ENCODE measurements around the gene CRYZL1.

CRYZL1 gene

DNA sequence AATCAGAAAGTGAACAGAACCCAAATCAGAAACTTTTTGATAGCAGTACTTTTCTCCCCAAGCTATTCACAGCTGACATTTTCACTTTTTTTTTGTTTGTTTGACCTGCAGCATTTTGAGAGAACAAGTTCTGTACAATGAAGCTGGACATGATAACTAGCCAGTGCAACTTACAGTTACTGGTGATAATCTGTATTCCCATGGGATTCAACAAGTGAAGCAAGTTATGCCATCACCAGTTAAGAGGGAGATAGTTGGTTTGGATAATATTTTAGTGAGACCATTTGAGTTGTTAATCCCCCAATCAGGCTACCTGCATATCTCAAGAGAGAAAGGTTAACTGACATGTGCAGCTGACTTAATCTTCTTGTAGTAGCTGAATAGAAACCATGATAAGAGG lies 80.6 kb downstream of the CRYZL1 start:
- DNase-seq (ENCODE audit: low spot score) = no peak

DNA sequence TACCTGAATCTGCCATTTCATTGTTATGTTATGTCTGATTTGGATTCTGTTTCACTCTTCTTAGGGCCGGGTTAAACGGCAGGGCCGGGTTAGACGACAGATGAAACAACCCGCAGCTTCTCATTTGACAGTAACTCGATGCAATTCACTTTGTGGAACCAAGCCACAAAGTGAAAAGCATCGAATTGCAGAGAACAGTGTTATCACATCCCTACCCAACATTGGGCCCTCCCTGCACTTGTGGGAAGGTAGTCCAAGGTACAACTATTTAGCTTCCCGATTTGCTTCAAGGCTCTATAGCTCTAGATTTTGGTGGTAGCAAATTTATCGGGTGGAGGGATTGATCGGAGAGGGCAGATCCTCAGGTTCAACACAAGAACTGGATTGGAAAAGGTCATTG lies 81.7 kb downstream of the CRYZL1 start:
- DNase-seq (ENCODE audit: low spot score) = no peak

DNA sequence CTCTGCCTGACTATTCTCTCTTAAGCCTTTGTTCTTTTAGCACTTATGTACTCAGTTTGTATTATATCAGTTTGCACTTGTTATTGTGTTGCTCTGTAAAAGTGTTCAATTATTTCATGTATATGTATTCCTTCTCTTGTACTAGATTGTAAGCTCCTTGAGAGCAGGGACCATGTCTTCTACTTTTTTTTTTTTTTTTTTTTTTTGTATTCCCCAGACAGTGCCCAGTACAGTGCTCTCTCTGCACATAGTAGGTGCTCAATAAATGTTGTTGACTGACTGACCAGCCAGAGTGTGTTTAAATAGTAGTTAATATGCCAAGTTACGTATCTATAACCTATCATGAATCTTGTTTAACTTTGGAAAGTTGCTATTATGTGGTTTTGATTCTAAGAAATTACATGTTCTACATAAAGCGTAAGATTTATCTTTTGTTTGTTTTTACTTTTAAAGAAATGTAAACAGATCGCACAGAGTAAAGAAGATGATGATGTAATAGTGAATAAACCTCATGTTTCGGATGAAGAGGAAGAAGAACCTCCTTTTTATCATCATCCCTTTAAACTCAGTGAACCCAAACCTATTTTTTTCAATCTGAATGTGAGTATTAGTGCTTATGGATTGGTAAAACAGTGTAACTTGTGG lies 82.6 kb downstream of the CRYZL1 start:
- DNase-seq (ENCODE audit: low spot score) = no peak

DNA sequence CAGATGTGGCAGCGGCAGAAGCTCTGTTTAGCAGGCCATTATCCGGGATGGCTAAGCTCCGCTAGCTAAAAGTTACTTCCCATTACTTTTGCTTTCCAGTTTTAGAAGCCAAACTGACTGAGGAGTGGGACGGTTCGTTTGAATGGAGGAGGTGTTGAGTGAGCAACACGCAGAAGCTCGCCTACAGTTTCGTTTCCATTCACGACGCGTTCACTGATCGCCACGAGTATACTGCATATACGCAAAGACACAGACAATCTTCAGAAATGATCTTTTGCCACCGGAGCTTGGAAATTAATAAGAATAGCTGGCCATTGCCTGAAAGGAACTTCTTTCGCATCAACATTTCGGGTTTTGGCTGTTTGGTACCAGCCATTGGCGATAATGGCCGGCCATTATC lies 84.1 kb downstream of the CRYZL1 start:
- DNase-seq (ENCODE audit: low spot score) = no peak

DNA sequence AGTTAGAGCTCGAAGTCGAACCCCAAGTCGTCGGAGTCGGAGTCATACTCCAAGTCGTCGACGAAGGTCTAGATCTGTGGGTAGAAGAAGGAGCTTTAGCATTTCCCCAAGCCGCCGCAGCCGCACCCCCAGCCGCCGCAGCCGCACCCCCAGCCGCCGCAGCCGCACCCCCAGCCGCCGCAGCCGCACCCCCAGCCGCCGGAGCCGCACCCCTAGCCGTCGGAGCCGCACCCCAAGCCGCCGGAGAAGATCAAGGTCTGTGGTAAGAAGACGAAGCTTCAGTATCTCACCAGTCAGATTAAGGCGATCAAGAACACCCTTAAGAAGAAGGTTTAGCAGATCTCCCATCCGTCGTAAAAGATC lies 86.6 kb downstream of the CRYZL1 start:
- no peak for DNase-seq (ENCODE audit: low spot score)

DNA sequence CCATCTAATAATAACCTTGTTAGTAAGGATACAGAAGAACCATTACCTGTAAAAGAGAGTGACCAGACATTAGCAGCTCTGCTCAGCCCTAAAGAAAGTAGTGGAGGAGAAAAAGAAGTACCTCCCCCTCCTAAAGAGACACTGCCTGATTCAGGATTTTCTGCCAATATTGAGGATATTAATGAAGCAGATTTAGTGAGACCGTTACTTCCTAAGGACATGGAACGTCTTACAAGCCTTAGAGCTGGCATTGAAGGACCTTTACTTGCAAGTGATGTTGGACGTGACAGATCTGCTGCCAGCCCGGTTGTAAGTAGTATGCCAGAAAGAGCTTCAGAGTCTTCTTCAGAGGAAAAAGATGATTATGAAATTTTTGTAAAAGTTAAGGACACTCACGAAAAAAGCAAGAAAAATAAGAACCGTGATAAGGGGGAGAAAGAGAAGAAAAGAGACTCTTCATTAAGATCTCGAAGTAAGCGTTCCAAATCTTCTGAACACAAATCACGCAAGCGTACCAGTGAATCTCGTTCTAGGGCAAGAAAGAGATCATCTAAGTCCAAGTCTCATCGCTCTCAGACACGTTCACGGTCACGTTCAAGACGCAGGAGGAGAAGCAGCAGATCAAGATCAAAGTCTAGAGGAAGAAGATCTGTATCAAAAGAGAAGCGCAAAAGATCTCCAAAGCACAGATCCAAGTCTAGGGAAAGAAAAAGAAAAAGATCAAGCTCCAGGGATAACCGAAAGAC lies 87.1 kb downstream of the CRYZL1 start:
- no peak for DNase-seq (ENCODE audit: low spot score)

DNA sequence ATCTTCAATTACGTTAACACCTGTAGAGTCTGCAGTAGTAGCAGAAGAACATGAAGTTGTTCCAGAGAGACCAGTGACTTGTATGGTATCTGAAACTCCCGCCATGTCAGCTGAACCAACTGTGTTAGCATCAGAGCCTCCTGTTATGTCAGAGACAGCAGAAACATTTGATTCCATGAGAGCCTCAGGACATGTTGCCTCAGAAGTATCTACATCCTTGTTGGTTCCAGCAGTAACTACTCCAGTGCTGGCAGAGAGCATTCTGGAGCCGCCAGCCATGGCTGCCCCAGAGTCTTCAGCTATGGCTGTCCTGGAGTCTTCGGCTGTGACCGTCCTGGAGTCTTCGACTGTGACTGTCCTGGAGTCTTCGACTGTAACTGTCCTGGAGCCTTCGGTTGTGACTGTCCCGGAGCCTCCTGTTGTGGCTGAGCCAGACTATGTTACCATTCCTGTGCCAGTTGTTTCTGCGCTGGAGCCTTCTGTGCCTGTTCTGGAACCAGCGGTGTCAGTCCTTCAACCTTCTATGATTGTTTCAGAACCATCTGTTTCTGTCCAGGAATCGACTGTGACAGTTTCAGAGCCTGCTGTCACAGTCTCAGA lies 88.4 kb downstream of the CRYZL1 start:
- no peak for DNase-seq (ENCODE audit: low spot score)

DNA sequence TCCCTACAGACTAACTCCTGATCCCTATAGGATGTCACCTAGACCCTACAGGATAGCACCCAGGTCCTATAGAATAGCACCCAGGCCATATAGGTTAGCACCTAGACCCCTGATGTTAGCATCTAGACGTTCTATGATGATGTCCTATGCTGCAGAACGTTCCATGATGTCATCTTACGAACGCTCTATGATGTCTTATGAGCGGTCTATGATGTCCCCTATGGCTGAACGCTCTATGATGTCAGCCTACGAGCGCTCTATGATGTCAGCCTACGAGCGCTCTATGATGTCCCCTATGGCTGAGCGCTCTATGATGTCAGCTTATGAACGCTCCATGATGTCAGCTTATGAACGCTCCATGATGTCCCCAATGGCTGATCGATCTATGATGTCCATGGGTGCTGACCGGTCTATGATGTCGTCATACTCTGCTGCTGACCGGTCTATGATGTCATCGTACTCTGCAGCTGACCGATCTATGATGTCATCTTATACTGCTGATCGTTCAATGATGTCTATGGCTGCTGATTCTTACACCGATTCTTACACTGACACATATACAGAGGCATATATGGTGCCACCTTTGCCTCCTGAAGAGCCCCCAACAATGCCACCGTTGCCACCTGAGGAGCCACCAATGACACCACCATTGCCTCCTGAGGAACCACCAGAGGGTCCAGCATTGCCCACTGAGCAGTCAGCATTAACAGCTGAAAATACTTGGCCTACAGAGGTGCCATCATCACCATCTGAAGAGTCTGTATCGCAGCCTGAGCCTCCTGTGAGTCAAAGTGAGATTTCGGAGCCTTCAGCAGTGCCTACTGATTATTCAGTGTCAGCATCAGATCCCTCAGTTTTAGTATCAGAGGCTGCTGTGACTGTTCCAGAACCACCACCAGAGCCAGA lies 89.2 kb downstream of the CRYZL1 start:
- no peak for DNase-seq (ENCODE audit: low spot score)

DNA sequence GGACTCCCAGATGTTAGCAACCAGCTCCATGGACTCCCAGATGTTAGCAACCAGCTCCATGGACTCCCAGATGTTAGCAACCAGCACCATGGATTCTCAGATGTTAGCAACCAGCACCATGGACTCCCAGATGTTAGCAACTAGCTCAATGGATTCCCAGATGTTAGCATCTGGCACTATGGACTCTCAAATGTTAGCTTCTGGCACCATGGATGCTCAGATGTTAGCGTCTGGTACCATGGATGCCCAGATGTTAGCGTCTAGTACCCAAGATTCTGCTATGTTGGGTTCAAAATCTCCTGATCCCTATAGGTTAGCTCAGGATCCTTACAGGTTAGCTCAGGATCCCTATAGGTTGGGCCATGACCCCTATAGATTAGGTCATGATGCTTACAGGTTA lies 89.9 kb downstream of the CRYZL1 start:
- DNase-seq (ENCODE audit: low spot score) = no peak

DNA sequence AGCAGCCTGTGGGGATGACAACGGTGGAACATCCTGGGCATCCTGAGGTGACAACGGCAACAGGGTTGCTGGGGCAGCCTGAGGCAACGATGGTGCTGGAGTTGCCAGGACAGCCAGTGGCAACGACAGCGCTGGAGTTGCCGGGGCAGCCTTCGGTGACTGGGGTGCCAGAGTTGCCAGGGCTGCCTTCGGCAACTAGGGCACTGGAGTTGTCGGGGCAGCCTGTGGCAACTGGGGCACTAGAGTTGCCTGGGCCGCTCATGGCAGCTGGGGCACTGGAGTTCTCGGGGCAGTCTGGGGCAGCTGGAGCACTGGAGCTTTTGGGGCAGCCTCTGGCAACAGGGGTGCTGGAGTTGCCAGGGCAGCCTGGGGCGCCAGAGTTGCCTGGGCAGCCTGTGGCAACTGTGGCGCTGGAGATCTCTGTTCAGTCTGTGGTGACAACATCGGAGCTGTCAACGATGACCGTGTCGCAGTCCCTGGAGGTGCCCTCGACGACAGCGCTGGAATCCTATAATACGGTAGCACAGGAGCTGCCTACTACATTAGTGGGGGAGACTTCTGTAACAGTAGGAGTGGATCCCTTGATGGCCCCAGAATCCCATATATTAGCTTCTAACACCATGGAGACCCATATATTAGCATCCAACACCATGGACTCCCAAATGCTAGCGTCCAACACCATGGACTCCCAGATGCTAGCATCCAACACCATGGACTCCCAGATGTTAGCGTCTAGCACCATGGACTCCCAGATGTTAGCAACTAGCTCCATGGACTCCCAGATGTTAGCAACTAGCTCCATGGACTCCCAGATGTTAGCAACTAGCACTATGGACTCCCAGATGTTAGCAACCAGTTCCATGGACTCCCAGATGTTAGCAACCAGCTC lies 90.5 kb downstream of the CRYZL1 start:
- DNase-seq (ENCODE audit: low spot score) = no peak

DNA sequence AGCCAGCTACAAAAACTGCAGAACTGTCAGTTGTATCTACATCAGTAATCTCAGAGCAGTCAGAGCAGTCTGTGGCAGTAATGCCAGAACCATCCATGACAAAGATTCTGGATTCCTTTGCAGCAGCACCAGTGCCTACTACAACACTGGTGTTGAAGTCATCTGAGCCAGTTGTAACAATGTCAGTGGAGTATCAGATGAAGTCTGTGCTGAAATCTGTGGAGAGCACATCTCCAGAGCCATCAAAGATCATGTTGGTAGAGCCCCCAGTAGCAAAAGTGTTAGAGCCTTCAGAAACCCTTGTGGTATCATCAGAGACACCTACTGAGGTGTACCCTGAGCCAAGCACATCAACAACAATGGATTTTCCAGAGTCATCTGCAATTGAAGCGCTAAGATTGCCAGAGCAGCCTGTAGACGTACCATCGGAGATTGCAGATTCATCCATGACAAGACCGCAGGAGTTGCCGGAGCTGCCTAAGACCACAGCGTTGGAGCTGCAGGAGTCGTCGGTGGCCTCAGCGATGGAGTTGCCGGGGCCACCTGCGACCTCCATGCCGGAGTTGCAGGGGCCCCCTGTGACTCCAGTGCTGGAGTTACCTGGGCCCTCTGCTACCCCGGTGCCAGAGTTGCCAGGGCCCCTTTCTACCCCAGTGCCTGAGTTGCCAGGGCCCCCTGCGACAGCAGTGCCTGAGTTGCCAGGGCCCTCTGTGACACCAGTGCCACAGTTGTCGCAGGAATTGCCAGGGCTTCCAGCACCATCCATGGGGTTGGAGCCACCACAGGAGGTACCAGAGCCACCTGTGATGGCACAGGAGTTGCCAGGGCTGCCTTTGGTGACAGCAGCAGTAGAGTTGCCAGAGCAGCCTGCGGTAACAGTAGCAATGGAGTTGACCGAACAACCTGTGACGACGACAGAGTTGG lies 91.4 kb downstream of the CRYZL1 start:
- no peak for DNase-seq (ENCODE audit: low spot score)

DNA sequence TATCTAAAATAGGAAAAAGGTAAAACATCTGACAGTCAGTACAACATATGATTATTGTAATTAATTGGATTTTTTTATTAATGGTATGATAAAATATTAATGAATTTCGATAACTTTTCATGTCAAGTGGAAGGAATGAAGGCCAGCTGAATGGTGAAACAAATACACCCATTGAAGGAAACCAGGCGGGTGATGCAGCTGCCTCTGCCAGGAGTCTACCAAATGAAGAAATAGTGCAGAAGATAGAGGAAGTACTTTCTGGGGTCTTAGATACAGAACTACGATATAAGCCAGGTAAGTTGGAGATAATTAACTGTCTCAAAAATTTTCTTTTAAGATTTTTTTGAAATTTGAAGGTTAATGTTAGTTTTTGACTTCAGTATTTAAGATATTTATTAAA lies 95.5 kb downstream of the CRYZL1 start:
- peak; percentile 14 for DNase-seq (ENCODE audit: low spot score)

DNA sequence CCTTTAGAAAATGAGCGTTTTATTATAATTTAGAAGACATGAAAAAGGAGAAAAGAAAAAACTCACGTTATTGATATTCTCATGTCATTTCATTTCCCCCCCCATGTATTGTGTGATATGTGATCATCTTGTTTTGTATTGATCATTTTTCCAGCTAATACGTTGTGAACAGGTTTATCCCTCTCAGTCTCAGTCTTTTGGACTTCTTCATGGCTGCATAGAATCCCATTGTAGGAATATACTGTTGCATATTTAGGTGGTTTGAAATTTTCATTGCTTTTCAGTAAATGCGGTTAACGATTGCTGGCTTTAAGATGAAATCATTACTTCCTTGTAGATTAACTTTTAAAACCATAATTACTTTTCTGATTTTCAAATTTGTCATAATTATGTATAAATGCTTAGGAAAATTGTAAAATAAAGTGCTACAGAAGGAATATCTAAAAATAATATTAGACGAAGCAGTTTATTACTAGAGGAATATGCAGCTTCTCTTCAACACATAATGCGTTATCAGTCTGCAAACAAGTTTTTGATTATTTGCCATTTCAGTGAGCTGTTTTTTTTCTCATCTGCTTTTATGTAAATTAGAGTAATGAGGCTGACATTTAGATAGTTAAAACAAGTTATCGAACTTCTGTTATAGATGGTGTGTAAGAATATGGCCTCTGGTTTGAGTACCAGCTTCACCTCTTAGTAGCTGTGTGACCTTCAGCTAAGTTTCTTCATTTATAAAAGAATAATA lies 96.9 kb downstream of the CRYZL1 start:
- DNase-seq (ENCODE audit: low spot score) = no peak

DNA sequence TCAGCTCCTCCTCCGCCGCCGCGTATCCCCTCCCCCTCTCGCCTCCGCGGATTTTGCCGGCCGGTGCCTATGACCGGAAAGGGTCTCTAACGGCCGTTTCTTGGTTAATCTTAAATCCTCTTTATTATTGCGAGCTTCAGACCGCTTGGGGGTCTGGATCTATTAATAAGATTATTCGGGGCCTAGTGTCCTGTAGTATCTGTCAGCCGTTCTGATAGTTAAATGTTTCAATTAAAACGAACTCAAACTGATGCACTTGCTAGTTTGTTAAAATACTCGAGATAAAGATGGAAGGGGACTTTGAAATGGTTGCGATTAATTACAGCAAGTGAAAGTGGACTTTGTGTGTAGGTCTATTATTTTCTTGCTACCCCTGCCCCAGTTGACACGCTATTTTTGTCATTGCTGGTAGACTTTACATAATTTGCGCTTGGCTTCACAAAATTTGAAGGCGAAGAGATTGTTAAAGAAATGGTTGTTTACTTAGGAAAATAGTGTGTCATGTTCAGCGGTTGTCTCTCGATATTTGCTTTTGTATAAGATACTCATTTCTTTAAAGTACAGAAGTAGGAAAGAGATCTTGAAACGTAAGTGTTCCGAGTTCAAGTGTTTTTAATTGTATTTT lies 97.9 kb downstream of the CRYZL1 start:
- no peak for DNase-seq (ENCODE audit: low spot score)

DNA sequence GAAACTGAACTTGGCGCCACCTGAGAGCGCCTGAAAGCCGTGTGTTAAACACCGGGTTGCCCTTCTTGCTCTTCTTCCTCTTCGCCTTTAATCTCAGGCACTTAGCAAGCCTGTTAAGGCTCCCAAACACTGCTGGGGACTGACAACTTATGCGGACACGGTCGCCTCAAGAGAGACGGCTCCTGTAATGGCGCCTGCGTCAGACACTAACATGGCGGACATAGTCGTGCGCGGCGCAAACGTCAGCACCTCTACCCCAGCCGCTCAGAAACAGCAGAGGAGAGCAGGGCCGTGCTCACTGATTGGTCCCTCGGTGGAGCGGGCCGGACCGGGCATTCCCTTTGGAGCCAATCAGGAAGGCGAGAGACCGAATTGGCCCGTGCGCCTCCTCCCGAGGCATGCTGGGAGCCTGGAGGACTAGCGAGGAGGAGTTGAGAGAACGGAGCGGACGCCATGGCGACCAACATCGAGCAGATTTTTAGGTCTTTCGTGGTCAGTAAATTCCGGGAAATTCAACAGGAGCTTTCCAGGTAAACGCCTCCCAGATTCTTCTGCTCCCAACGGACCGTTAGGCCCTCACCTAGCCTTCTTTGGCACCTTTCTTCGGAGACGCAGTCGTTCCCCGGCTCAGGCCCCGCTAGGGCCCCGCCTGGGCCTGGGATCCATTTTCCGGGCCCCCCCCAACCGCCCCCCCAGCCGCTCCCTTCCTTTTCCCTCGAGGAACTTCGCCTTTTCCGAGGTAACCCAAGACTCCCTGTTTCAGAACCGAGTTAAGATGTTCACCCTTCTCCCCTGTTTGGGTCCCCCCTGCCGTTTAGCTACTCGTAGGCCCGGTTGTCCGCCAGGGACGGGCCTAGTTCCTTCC lies 98.7 kb downstream of the CRYZL1 start, which contains the start of gene SON:
TSS of gene SON (plus strand) at position 399 of the 865 bp plus-strand sequence. CDS start at position 454, 55 bp downstream.
- peak; percentile 100 for DNase-seq (ENCODE audit: low spot score)

DNA sequence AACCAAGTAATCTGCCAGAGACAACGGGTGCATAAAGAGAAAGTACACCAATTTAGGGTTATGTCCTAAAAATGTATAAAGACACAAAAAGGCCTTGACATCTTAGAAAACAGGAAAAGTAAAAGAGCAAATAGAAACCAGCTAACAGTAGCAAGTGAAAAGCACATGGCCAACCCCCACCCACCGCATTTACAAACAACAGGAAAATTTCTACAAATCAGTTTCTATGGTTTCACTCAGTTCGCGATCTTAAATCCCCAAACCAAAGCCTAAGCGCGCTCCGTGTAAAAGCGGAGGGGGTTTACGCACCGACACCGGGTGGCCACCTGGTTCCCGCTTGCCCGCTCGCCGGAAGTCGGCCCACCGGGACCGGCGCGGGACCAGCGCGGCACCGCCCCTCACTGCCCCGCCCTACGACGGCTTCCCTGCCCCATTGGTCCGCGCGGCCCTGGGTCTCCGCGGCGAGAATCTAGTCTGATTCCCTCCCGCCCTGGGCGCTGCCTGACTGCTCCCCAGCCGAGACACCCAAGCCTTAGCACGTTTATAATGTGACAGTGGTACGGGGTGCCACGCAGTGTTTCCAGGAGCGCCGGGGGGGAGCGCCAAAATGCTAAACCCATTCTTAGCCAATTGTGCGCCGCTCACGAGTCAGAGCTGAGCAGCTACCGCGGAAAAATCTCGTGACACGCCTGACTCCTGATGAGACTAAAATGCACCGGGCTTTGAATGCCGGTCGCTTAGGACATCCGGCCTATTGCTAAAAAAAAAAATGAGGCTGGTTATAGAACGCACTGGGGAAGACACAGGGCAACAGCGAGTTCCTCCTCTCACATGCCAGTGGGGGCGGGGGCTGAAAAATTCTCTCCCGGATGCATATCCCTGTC lies 99.5 kb downstream of the CRYZL1 start, which contains the start of gene GART:
TSS of gene GART (minus strand) at position 362 of the 884 bp plus-strand sequence. CDS start 2,802 bp downstream, outside the sequence.
- peak; percentile 82 for DNase-seq (ENCODE audit: low spot score)

All from globus pallidus (tissue), 1 donor.